ENCODE data around the gene CALCB. TPM values are rescaled to one million over a fixed set of nuclear protein-coding genes. Genes with fewer than 3 reads are reported as not detected.

CALCB gene
- total and polyA plus RNA-seq, 2 of the 8 experiments (the other 6 are each of a cell fraction or from before 2014, with no cell fraction given), result 3.7 to 4.2 TPM

DNA sequence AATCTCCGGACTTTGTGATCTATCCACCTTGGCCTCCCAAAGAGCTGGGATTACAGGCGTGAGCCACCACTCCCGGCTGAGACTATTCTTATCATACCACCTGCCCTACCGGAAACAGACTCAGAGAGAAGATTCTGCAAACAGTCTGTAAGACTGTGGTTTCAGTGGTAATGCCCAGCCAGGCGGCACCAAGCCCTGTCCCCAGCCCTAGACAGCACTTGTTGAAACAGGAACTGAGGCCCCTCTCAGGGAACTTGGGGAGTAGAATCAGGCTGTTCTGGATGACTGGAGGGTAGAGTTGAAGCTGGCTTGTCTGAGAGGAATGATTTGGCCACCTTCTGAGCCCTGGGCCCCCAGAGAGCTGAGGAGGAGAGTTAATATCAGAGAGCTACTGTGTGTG is 40.0 kb downstream of the CALCB start:
- Histone ChIP-seq H3K79me2 (ENCODE audit: control insufficient read depth in 1 of 2, insufficient read depth in 2 of 2, low read length in 2 of 2) (no peaks in the 10 kb centered on the region), H4K91ac (replicated peaks; ENCODE audit: insufficient read length, low read length) (no peak overlapping the region), H2AK5ac (ENCODE audit: low read depth, low read length) (no peak overlapping the region), H3K9me3 (ENCODE audit: insufficient read depth in 2 of 2, low read depth in 1 of 2, low read length in 1 of 2) (no peaks in the 10 kb centered on the region), H3K18ac (ENCODE audit: extremely low read depth, low read length) (no peak overlapping the region), H3K27me3 (replicated peaks in 1 of 4; ENCODE audit: control insufficient read depth in 3 of 4, extremely low read depth in 1 of 4, insufficient read depth in 3 of 4, low read length in 3 of 4) (peaks cover 1 to 26% (median 18%) of the 10 kb centered on the region in 4 experiments; a peak in 6 of 7 replicates), H2BK5ac (ENCODE audit: low read depth, low read length) (no peak overlapping the region), H2AFZ (ENCODE audit: low read length) (no peak overlapping the region), H3K4ac (replicated peaks; ENCODE audit: insufficient read length, low read depth, low read length) (no peak overlapping the region), H3K79me1 (ENCODE audit: low read depth, low read length) (no peaks in the 10 kb centered on the region), H3K14ac (ENCODE audit: insufficient read length) (no peak overlapping the region), H2BK12ac (ENCODE audit: low read depth, low read length) (no peak overlapping the region), H3K36me3 (ENCODE audit: control insufficient read depth in 2 of 4, insufficient read depth in 4 of 4, low read length in 3 of 4) (no peaks in the 10 kb centered on the region), H3K4me1 (replicated peaks in 1 of 4; ENCODE audit: control insufficient read depth in 3 of 4, insufficient read depth in 4 of 4, low read length in 3 of 4) (peaks cover 0 to 3% (median under 1%) of the 10 kb centered on the region in 4 experiments; a peak in 1 of 7 replicates), H4K8ac (ENCODE audit: extremely low read depth, insufficient read depth, low read length) (no peak overlapping the region), H2BK20ac (ENCODE audit: low read length) (no peak overlapping the region), H4K5ac (ENCODE audit: insufficient read length, low read depth, low read length) (no peak overlapping the region), H3K23me2 (ENCODE audit: low read depth, low read length) (peaks cover 5% of the 10 kb centered on the region; the same call in 1 of the 2 replicates), H3K27ac (ENCODE audit: low read depth, low read length) (no peak overlapping the region), H3K4me3 (ENCODE audit: extremely low read depth in 1 of 4, insufficient read depth in 2 of 4, low read depth in 3 of 4, low read length in 4 of 4) (no peak overlapping the region), H4K20me1 (replicated peaks in 1 of 2; ENCODE audit: control insufficient read depth in 1 of 2, insufficient read depth in 2 of 2, low read length in 2 of 2) (peaks cover 0 to 2% of the 10 kb centered on the region in 2 experiments), H3K4me2 (ENCODE audit: insufficient read depth in 1 of 2, low read depth in 2 of 2, low read length in 2 of 2) (no peak overlapping the region; a peak in 1 of 4 replicates), H2BK120ac (replicated peaks; ENCODE audit: low read depth, low read length) (no peak overlapping the region), H3K23ac (ENCODE audit: insufficient read length) (no peak overlapping the region), H2BK15ac (ENCODE audit: low read length) (no peak overlapping the region), H3K9ac (replicated peaks in 1 of 4; ENCODE audit: extremely low read depth in 1 of 4, low read depth in 3 of 4, low read length in 3 of 4) (no peak overlapping the region), H3K56ac (replicated peaks; ENCODE audit: insufficient read length, low read depth, low read length) (no peak overlapping the region)
- 98% methylated on average over 5 of the region's 5 CpGs; no CpG with 5 or more reads in 1 of the 2 experiments for WGBS, 2 experiments (ENCODE audit: extremely low coverage in 1 of 2, insufficient coverage in 1 of 2, insufficient read length in 1 of 2, insufficient replicate concordance in 2 of 2, low coverage in 1 of 2, low lambda C conversion rate in 2 of 2, missing lambda C conversion rate in 1 of 2)
- POLR2A ChIA-PET (ENCODE audit: partially characterized antibody), result no interaction called here
- FAIRE-seq (no peak), DNase-seq (ENCODE audit: low read depth in 1 of 2, low spot score in 2 of 2) (no peak)
- CTCF ChIA-PET (ENCODE audit: partially characterized antibody), result interaction anchor here (1.1 to 3.8 kb wide), 12 partner anchors 8 to 206 kb away, joined by 3 to 18 read pairs (median 6); no protein-coding TSS in a partner anchor
- no peak for TF ChIP-seq CREB1 (IDR thresholded peaks at IDR 0.05)
- no peak for TF ChIP-seq RBBP5 (IDR thresholded peaks at IDR 0.05; ENCODE audit: borderline replicate concordance, low read depth, low read length)
- TF ChIP-seq ASH2L (IDR thresholded peaks at IDR 0.05; ENCODE audit: low read length), result no peak
- TF ChIP-seq YY1 (IDR thresholded peaks at IDR 0.05; ENCODE audit: low read depth, low read length), result no peak
- no peak for TF ChIP-seq SIRT6 (IDR thresholded peaks at IDR 0.05; ENCODE audit: low read length)
- TF ChIP-seq HDAC2 (IDR thresholded peaks at IDR 0.05; ENCODE audit: borderline replicate concordance in 1 of 2, low read depth in 2 of 2, low read length in 2 of 2), result no peak
- TF ChIP-seq, protein P1, sequence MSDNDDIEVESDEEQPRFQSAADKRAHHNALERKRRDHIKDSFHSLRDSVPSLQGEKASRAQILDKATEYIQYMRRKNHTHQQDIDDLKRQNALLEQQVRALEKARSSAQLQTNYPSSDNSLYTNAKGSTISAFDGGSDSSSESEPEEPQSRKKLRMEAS (IDR thresholded peaks at IDR 0.05), result no peak
- TF ChIP-seq, protein P2, sequence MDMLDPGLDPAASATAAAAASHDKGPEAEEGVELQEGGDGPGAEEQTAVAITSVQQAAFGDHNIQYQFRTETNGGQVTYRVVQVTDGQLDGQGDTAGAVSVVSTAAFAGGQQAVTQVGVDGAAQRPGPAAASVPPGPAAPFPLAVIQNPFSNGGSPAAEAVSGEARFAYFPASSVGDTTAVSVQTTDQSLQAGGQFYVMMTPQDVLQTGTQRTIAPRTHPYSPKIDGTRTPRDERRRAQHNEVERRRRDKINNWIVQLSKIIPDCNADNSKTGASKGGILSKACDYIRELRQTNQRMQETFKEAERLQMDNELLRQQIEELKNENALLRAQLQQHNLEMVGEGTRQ (IDR thresholded peaks at IDR 0.05; ENCODE audit: low read length), result no peak
- TF ChIP-seq, protein P3, sequence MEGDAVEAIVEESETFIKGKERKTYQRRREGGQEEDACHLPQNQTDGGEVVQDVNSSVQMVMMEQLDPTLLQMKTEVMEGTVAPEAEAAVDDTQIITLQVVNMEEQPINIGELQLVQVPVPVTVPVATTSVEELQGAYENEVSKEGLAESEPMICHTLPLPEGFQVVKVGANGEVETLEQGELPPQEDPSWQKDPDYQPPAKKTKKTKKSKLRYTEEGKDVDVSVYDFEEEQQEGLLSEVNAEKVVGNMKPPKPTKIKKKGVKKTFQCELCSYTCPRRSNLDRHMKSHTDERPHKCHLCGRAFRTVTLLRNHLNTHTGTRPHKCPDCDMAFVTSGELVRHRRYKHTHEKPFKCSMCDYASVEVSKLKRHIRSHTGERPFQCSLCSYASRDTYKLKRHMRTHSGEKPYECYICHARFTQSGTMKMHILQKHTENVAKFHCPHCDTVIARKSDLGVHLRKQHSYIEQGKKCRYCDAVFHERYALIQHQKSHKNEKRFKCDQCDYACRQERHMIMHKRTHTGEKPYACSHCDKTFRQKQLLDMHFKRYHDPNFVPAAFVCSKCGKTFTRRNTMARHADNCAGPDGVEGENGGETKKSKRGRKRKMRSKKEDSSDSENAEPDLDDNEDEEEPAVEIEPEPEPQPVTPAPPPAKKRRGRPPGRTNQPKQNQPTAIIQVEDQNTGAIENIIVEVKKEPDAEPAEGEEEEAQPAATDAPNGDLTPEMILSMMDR (IDR thresholded peaks at IDR 0.05; ENCODE audit: control extremely low read depth in 1 of 3, insufficient read depth in 1 of 3, low read depth in 1 of 3, low read length in 3 of 3), result no peak
- no peak for TF ChIP-seq BCL11A (IDR thresholded peaks at IDR 0.05; ENCODE audit: low read depth in 2 of 2, low read length in 2 of 2)
